ENCODE results near the gene GLI3. TPM values are rescaled to one million over a fixed set of nuclear protein-coding genes. Genes with fewer than 3 reads are reported as not detected.

Gene GLI3
- total and polyA plus RNA-seq, 2 of the 8 experiments (the other 6 are each of a cell fraction or from before 2014, with no cell fraction given) = 8.0 to 31.1 TPM

GRCh38 chr7:42233695-42234331, 3.2 kb downstream of the GLI3 start:
- Histone ChIP-seq H2BK15ac (ENCODE audit: low read length) (no peak overlapping the region), H3K27me3 (replicated peaks in 1 of 4; ENCODE audit: control insufficient read depth in 3 of 4, extremely low read depth in 1 of 4, insufficient read depth in 3 of 4, low read length in 3 of 4) (no peaks in the 10 kb centered on the region; a peak in 1 of 7 replicates), H2BK120ac (replicated peaks; ENCODE audit: low read depth, low read length) (no peak overlapping the region), H4K5ac (ENCODE audit: insufficient read length, low read depth, low read length) (no peak overlapping the region), H2BK5ac (ENCODE audit: low read depth, low read length) (no peak overlapping the region), H4K8ac (ENCODE audit: extremely low read depth, insufficient read depth, low read length) (no peak overlapping the region), H4K20me1 (replicated peaks in 1 of 2; ENCODE audit: control insufficient read depth in 1 of 2, insufficient read depth in 2 of 2, low read length in 2 of 2) (peaks cover 0 to 2% of the 10 kb centered on the region in 2 experiments), H2AK5ac (ENCODE audit: low read depth, low read length) (no peak overlapping the region), H2AFZ (ENCODE audit: low read length) (no peak overlapping the region), H3K56ac (replicated peaks; ENCODE audit: insufficient read length, low read depth, low read length) (no peak overlapping the region), H3K36me3 (ENCODE audit: control insufficient read depth in 2 of 4, insufficient read depth in 4 of 4, low read length in 3 of 4) (no peaks in the 10 kb centered on the region), H3K4me3 (ENCODE audit: extremely low read depth in 1 of 4, insufficient read depth in 2 of 4, low read depth in 3 of 4, low read length in 4 of 4) (peak overlapping the region in 1 of 4 experiments; percentile 94; a peak in 3 of 8 replicates), H3K4me1 (replicated peaks in 1 of 4; ENCODE audit: control insufficient read depth in 3 of 4, insufficient read depth in 4 of 4, low read length in 3 of 4) (peaks cover 4 to 30% (median 16%) of the 10 kb centered on the region in 4 experiments; a peak in 6 of 7 replicates), H3K27ac (ENCODE audit: low read depth, low read length) (no peak overlapping the region), H3K23ac (ENCODE audit: insufficient read length) (no peak overlapping the region), H3K9me3 (ENCODE audit: insufficient read depth in 2 of 2, low read depth in 1 of 2, low read length in 1 of 2) (no peaks in the 10 kb centered on the region), H3K4ac (replicated peaks; ENCODE audit: insufficient read length, low read depth, low read length) (no peak overlapping the region), H3K79me2 (ENCODE audit: control insufficient read depth in 1 of 2, insufficient read depth in 2 of 2, low read length in 2 of 2) (peaks cover 0 to 61% of the 10 kb centered on the region in 2 experiments; a peak in 3 of 4 replicates), H3K14ac (ENCODE audit: insufficient read length) (no peak overlapping the region), H3K18ac (ENCODE audit: extremely low read depth, low read length) (no peak overlapping the region), H3K23me2 (ENCODE audit: low read depth, low read length) (peaks cover 10% of the 10 kb centered on the region; the same call in 1 of the 2 replicates), H2BK20ac (ENCODE audit: low read length) (no peak overlapping the region), H3K9ac (replicated peaks in 1 of 4; ENCODE audit: extremely low read depth in 1 of 4, low read depth in 3 of 4, low read length in 3 of 4) (no peak overlapping the region), H4K91ac (replicated peaks; ENCODE audit: insufficient read length, low read length) (no peak overlapping the region), H3K79me1 (ENCODE audit: low read depth, low read length) (no peaks in the 10 kb centered on the region; the same call in 1 of the 2 replicates), H2BK12ac (ENCODE audit: low read depth, low read length) (no peak overlapping the region), H3K4me2 (ENCODE audit: insufficient read depth in 1 of 2, low read depth in 2 of 2, low read length in 2 of 2) (no peak overlapping the region)
- WGBS, 2 experiments (ENCODE audit: extremely low coverage in 1 of 2, insufficient coverage in 1 of 2, insufficient read length in 1 of 2, insufficient replicate concordance in 2 of 2, low coverage in 1 of 2, low lambda C conversion rate in 2 of 2, missing lambda C conversion rate in 1 of 2) = 62% methylated on average over 3 of the region's 3 CpGs; no CpG with 5 or more reads in 1 of the 2 experiments
- DNase-seq (ENCODE audit: low read depth in 1 of 2, low spot score in 2 of 2) (no peak), FAIRE-seq (peak; percentile 7)
- CTCF ChIA-PET (ENCODE audit: partially characterized antibody) = interaction anchor here (0.6 to 3.5 kb wide), 6 partner anchors 12 to 457 kb away, joined by 3 to 11 read pairs (median 3); no protein-coding TSS in a partner anchor
- POLR2A ChIA-PET (ENCODE audit: partially characterized antibody) = interaction anchor here (0.6 to 3.6 kb wide), 3 partner anchors 10 to 27 kb away, joined by 3 to 18 read pairs (median 3); no protein-coding TSS in a partner anchor
- TF ChIP-seq CEBPB (IDR thresholded peaks at IDR 0.05; ENCODE audit: low read depth, low read length) (no peak), PHF8 (conservative IDR thresholded peaks at IDR 0.05; ENCODE audit: low read depth, low read length) (no peak), FOSL1 (IDR thresholded peaks at IDR 0.05; ENCODE audit: insufficient read depth, low read depth, low read length) (no peak), TBP (IDR thresholded peaks at IDR 0.05; ENCODE audit: low read depth, low read length) (no peak), MAFK (IDR thresholded peaks at IDR 0.05; ENCODE audit: low read depth, low read length) (no peak), EGR1 (IDR thresholded peaks at IDR 0.05; ENCODE audit: borderline replicate concordance, low read depth, low read length) (no peak), RBBP5 (IDR thresholded peaks at IDR 0.05; ENCODE audit: borderline replicate concordance, low read depth, low read length) (no peak), NANOG (IDR thresholded peaks at IDR 0.05; ENCODE audit: insufficient read depth, low read depth, low read length, poor library complexity, severe bottlenecking) (no peak), HDAC6 (IDR thresholded peaks at IDR 0.05; ENCODE audit: low read depth, low read length) (no peak), SRF (IDR thresholded peaks at IDR 0.05; ENCODE audit: low read depth, low read length) (no peak)
- TF ChIP-seq, protein P1, sequence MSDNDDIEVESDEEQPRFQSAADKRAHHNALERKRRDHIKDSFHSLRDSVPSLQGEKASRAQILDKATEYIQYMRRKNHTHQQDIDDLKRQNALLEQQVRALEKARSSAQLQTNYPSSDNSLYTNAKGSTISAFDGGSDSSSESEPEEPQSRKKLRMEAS (IDR thresholded peaks at IDR 0.05) = no peak
- TF ChIP-seq, protein P2, sequence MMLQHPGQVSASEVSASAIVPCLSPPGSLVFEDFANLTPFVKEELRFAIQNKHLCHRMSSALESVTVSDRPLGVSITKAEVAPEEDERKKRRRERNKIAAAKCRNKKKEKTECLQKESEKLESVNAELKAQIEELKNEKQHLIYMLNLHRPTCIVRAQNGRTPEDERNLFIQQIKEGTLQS (IDR thresholded peaks at IDR 0.05; ENCODE audit: insufficient read depth, low read depth, low read length) = no peak
